Activated naive CD8-positive, alpha-beta T cell treated with anti-CD3 and anti-CD28 coated beads, Interleukin-2, amount 50 U/mL, for 24 hours (primary cell): Measurements from ENCODE around the gene KCP.
A peak's percentile ranks its signal among the peaks of the same experiment; 100 is the strongest.

Experiments
- ATAC-seq: fragments of 150-1000 bp; cut with Tn5 transposase; one replicate; pipeline ENCODE4 v1.10.0; 2021
- DNase-seq: peaks from one replicate; pipeline ENCODE4 v3.0.0; 2021
- H3K27ac Mint-ChIP-seq: one replicate; pipeline ENCODE4 v1.8.0; 2021; ENCODE audit warnings: mild to moderate bottlenecking, mixed read lengths
- H3K27me3 Mint-ChIP-seq: one replicate; pipeline ENCODE4 v1.8.0; 2021; ENCODE audit warnings: mixed read lengths
- H3K36me3 Mint-ChIP-seq: one replicate; pipeline ENCODE4 v1.8.0; 2021; ENCODE audit warnings: low read depth, mixed read lengths
- H3K4me1 Mint-ChIP-seq: one replicate; pipeline ENCODE4 v1.8.0; 2021; ENCODE audit warnings: mixed read lengths
- H3K4me3 Mint-ChIP-seq: one replicate; pipeline ENCODE4 v1.8.0; 2021; ENCODE audit warnings: mild to moderate bottlenecking, moderate library complexity, mixed read lengths
- H3K9me3 Mint-ChIP-seq: one replicate; pipeline ENCODE4 v1.8.0; 2021; ENCODE audit warnings: mixed read lengths

Gene KCP

GRCh38 chr7:128932862-128933179 is 22.3 kb upstream of the KCP start:
- H3K4me3 Mint-ChIP-seq, result no peak overlapping the region
- no peak overlapping the region for H3K27ac Mint-ChIP-seq
- DNase-seq, result no peak
- H3K4me1 Mint-ChIP-seq, result peaks cover 19% of the 10 kb centered on the region
- H3K27me3 Mint-ChIP-seq, result peaks cover 23% of the 10 kb centered on the region
- peaks cover 2% of the 10 kb centered on the region for H3K36me3 Mint-ChIP-seq
- ATAC-seq, result no peak
- H3K9me3 Mint-ChIP-seq, result no peaks in the 10 kb centered on the region

- Mint-ChIP-seq H3K4me1 (peaks cover 18% of the 10 kb centered on the region), H3K36me3 (peaks cover 2% of the 10 kb centered on the region), H3K4me3 (no peak overlapping the region), H3K9me3 (no peaks in the 10 kb centered on the region), H3K27ac (no peak overlapping the region), H3K27me3 (peaks cover 20% of the 10 kb centered on the region)
- DNase-seq, result no peak
- ATAC-seq, result no peak
Observed at GRCh38 chr7:128931965-128932861, 21.7 kb upstream of the KCP start.

- ATAC-seq (no peak), DNase-seq (no peak)
- Mint-ChIP-seq H3K4me3 (no peak overlapping the region), H3K4me1 (peaks cover 16% of the 10 kb centered on the region), H3K36me3 (peaks cover 2% of the 10 kb centered on the region), H3K9me3 (no peaks in the 10 kb centered on the region), H3K27me3 (peaks cover 12% of the 10 kb centered on the region), H3K27ac (no peak overlapping the region)
Observed at GRCh38 chr7:128931190-128931798, 20.8 kb upstream of the KCP start.

GRCh38 chr7:128928882-128929788 is 18.6 kb upstream of the KCP start:
- H3K36me3 Mint-ChIP-seq, result peaks cover 2% of the 10 kb centered on the region
- DNase-seq, result no peak

GRCh38 chr7:128928159-128928813 is 17.8 kb upstream of the KCP start:
- Mint-ChIP-seq H3K4me3 (no peak overlapping the region), H3K27ac (no peak overlapping the region), H3K27me3 (peaks cover 5% of the 10 kb centered on the region), H3K9me3 (no peaks in the 10 kb centered on the region), H3K36me3 (peaks cover 1% of the 10 kb centered on the region), H3K4me1 (peaks cover 6% of the 10 kb centered on the region)
- ATAC-seq, result peak; percentile 15
- DNase-seq, result no peak

More at GRCh38 chr7:128928882-128929788, 18.6 kb upstream of the KCP start:
- Mint-ChIP-seq H3K9me3 (no peaks in the 10 kb centered on the region), H3K27me3 (peaks cover 8% of the 10 kb centered on the region), H3K27ac (no peak overlapping the region), H3K4me1 (peaks cover 12% of the 10 kb centered on the region), H3K4me3 (no peak overlapping the region)
- no peak for ATAC-seq

- H3K9me3 Mint-ChIP-seq, result no peaks in the 10 kb centered on the region
- ATAC-seq (peak; percentile 25), DNase-seq (no peak)
- H3K27me3 Mint-ChIP-seq, result peaks cover 6% of the 10 kb centered on the region
- no peak overlapping the region for H3K27ac Mint-ChIP-seq
- H3K36me3 Mint-ChIP-seq, result no peaks in the 10 kb centered on the region
- no peak overlapping the region for H3K4me3 Mint-ChIP-seq
- H3K4me1 Mint-ChIP-seq, result no peaks in the 10 kb centered on the region
Observed at GRCh38 chr7:128924707-128925588, 14.4 kb upstream of the KCP start.

- no peak for ATAC-seq
Observed at GRCh38 chr7:128923411-128923800, 12.9 kb upstream of the KCP start.

GRCh38 chr7:128922496-128923410 is 12.2 kb upstream of the KCP start:
- Mint-ChIP-seq H3K9me3 (no peaks in the 10 kb centered on the region), H3K27ac (no peak overlapping the region), H3K4me3 (no peak overlapping the region), H3K27me3 (peaks cover 4% of the 10 kb centered on the region), H3K4me1 (no peaks in the 10 kb centered on the region), H3K36me3 (no peaks in the 10 kb centered on the region)
- ATAC-seq (no peak), DNase-seq (no peak)

More at GRCh38 chr7:128923411-128923800, 12.9 kb upstream of the KCP start:
- Mint-ChIP-seq H3K9me3 (no peaks in the 10 kb centered on the region), H3K27me3 (peaks cover 5% of the 10 kb centered on the region), H3K4me1 (no peaks in the 10 kb centered on the region), H3K4me3 (no peak overlapping the region), H3K27ac (no peak overlapping the region), H3K36me3 (no peaks in the 10 kb centered on the region)
- DNase-seq, result no peak

- DNase-seq (no peak), ATAC-seq (no peak)
- no peaks in the 10 kb centered on the region for H3K9me3 Mint-ChIP-seq
- H3K27me3 Mint-ChIP-seq, result peaks cover 4% of the 10 kb centered on the region
- no peaks in the 10 kb centered on the region for H3K36me3 Mint-ChIP-seq
- H3K4me1 Mint-ChIP-seq, result no peaks in the 10 kb centered on the region
- no peak overlapping the region for H3K27ac Mint-ChIP-seq
- no peak overlapping the region for H3K4me3 Mint-ChIP-seq
Observed at GRCh38 chr7:128921866-128922440, 11.4 kb upstream of the KCP start.

- Mint-ChIP-seq H3K27ac (no peak overlapping the region), H3K36me3 (no peaks in the 10 kb centered on the region), H3K4me1 (no peaks in the 10 kb centered on the region), H3K27me3 (peaks cover 5% of the 10 kb centered on the region), H3K9me3 (no peaks in the 10 kb centered on the region), H3K4me3 (no peak overlapping the region)
- no peak for DNase-seq
- no peak for ATAC-seq
Observed at GRCh38 chr7:128920913-128921582, 10.5 kb upstream of the KCP start.

GRCh38 chr7:128919881-128920799 is 9.6 kb upstream of the KCP start:
- Mint-ChIP-seq H3K4me1 (peaks cover 4% of the 10 kb centered on the region), H3K36me3 (no peaks in the 10 kb centered on the region)

More at GRCh38 chr7:128919881-128920799, 9.6 kb upstream of the KCP start:
- Mint-ChIP-seq H3K9me3 (no peaks in the 10 kb centered on the region), H3K4me3 (no peak overlapping the region), H3K27ac (no peak overlapping the region), H3K27me3 (peaks cover 9% of the 10 kb centered on the region)
- DNase-seq (no peak), ATAC-seq (no peak)
